ENCODE data around the gene DUSP16. TPM values are rescaled to one million over a fixed set of nuclear protein-coding genes. Genes with fewer than 3 reads are reported as not detected.

DUSP16 gene
- total RNA-seq, 1 experiment from 2014 or later = 51.9 TPM

DNA sequence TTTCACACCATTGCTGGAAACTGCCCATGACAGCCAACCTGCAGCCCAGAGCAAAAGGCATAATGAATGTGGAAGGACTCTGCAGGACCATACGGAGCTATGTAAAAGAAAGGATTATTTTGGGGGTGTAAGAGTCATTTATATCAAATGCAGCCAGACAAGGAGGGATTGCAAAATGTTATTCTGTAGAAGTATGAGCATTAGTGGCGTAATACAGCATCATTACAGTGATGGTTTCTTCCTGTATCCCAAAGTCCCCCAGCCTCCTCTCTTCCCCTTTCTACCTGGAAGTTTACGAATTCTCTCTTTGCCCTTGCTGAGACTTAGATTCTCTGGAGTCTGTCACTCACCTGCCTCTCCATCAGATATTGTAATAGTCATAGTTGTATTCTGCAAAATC lies 115.9 kb downstream of the DUSP16 start:
- no peaks in the 10 kb centered on the region for H3K27me3 Mint-ChIP-seq (ENCODE audit: low read depth)
- no peak overlapping the region for H3K4me3 Mint-ChIP-seq
- no peak for DNase-seq (ENCODE audit: low spot score)
- H3K9me3 Mint-ChIP-seq = 0 out of 2 replicates have a peak, but pooled peaks cover 3% of the 10 kb centered on the region
- POLR2A ChIA-PET = no interaction called here
- ATAC-seq = no peak
- H3K36me3 Mint-ChIP-seq = 0 out of 2 replicates have a peak, but pooled peaks cover 3% of the 10 kb centered on the region
- no peak for TF ChIP-seq HMGXB4 (CRISPR knock-in tag; IDR thresholded peaks at IDR 0.05)
- TF ChIP-seq ZSCAN18 (CRISPR knock-in tag; IDR thresholded peaks at IDR 0.05) = no peak
- TF ChIP-seq FOXJ3 (CRISPR knock-in tag; IDR thresholded peaks at IDR 0.05; ENCODE audit: borderline replicate concordance) = no peak
- TF ChIP-seq ZNF263 (CRISPR knock-in tag; IDR thresholded peaks at IDR 0.05; ENCODE audit: low read depth) = no peak
- no peak for TF ChIP-seq ZNF396 (CRISPR knock-in tag; IDR thresholded peaks at IDR 0.05; ENCODE audit: borderline replicate concordance)
- TF ChIP-seq, protein P1, sequence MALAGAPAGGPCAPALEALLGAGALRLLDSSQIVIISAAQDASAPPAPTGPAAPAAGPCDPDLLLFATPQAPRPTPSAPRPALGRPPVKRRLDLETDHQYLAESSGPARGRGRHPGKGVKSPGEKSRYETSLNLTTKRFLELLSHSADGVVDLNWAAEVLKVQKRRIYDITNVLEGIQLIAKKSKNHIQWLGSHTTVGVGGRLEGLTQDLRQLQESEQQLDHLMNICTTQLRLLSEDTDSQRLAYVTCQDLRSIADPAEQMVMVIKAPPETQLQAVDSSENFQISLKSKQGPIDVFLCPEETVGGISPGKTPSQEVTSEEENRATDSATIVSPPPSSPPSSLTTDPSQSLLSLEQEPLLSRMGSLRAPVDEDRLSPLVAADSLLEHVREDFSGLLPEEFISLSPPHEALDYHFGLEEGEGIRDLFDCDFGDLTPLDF (CRISPR knock-in tag; IDR thresholded peaks at IDR 0.05) = no peak
- TF ChIP-seq, protein P2, sequence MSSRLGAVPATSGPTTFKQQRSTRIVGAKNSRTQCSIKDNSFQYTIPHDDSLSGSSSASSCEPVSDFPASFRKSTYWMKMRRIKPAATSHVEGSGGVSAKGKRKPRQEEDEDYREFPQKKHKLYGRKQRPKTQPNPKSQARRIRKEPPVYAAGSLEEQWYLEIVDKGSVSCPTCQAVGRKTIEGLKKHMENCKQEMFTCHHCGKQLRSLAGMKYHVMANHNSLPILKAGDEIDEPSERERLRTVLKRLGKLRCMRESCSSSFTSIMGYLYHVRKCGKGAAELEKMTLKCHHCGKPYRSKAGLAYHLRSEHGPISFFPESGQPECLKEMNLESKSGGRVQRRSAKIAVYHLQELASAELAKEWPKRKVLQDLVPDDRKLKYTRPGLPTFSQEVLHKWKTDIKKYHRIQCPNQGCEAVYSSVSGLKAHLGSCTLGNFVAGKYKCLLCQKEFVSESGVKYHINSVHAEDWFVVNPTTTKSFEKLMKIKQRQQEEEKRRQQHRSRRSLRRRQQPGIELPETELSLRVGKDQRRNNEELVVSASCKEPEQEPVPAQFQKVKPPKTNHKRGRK (CRISPR knock-in tag; IDR thresholded peaks at IDR 0.05; ENCODE audit: borderline replicate concordance) = no peak
- TF ChIP-seq, protein P3, sequence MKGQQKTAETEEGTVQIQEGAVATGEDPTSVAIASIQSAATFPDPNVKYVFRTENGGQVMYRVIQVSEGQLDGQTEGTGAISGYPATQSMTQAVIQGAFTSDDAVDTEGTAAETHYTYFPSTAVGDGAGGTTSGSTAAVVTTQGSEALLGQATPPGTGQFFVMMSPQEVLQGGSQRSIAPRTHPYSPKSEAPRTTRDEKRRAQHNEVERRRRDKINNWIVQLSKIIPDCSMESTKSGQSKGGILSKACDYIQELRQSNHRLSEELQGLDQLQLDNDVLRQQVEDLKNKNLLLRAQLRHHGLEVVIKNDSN (CRISPR knock-in tag; IDR thresholded peaks at IDR 0.05) = no peak
- no peak for TF ChIP-seq CTCF (IDR thresholded peaks at IDR 0.05)
- no peak for TF ChIP-seq NFYB (CRISPR knock-in tag; conservative IDR thresholded peaks at IDR 0.05; ENCODE audit: low read depth)
- TF ChIP-seq, protein P4, sequence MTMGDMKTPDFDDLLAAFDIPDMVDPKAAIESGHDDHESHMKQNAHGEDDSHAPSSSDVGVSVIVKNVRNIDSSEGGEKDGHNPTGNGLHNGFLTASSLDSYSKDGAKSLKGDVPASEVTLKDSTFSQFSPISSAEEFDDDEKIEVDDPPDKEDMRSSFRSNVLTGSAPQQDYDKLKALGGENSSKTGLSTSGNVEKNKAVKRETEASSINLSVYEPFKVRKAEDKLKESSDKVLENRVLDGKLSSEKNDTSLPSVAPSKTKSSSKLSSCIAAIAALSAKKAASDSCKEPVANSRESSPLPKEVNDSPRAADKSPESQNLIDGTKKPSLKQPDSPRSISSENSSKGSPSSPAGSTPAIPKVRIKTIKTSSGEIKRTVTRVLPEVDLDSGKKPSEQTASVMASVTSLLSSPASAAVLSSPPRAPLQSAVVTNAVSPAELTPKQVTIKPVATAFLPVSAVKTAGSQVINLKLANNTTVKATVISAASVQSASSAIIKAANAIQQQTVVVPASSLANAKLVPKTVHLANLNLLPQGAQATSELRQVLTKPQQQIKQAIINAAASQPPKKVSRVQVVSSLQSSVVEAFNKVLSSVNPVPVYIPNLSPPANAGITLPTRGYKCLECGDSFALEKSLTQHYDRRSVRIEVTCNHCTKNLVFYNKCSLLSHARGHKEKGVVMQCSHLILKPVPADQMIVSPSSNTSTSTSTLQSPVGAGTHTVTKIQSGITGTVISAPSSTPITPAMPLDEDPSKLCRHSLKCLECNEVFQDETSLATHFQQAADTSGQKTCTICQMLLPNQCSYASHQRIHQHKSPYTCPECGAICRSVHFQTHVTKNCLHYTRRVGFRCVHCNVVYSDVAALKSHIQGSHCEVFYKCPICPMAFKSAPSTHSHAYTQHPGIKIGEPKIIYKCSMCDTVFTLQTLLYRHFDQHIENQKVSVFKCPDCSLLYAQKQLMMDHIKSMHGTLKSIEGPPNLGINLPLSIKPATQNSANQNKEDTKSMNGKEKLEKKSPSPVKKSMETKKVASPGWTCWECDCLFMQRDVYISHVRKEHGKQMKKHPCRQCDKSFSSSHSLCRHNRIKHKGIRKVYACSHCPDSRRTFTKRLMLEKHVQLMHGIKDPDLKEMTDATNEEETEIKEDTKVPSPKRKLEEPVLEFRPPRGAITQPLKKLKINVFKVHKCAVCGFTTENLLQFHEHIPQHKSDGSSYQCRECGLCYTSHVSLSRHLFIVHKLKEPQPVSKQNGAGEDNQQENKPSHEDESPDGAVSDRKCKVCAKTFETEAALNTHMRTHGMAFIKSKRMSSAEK (CRISPR knock-in tag; IDR thresholded peaks at IDR 0.05; ENCODE audit: borderline replicate concordance) = no peak
- TF ChIP-seq ELF4 (CRISPR knock-in tag; IDR thresholded peaks at IDR 0.05; ENCODE audit: low read depth) = no peak
- TF ChIP-seq NR3C1 (CRISPR knock-in tag; conservative IDR thresholded peaks at IDR 0.05; ENCODE audit: low read depth) = no peak
- TF ChIP-seq, protein P5, sequence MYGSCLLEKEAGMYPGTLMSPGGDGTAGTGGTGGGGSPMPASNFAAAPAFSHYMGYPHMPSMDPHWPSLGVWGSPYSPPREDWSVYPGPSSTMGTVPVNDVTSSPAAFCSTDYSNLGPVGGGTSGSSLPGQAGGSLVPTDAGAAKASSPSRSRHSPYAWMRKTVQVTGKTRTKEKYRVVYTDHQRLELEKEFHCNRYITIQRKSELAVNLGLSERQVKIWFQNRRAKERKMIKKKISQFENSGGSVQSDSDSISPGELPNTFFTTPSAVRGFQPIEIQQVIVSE (CRISPR knock-in tag; IDR thresholded peaks at IDR 0.05; ENCODE audit: borderline replicate concordance) = no peak
- no peak for TF ChIP-seq ZNF425 (CRISPR knock-in tag; conservative IDR thresholded peaks at IDR 0.05)
- no peak for TF ChIP-seq ZNF219 (CRISPR knock-in tag; IDR thresholded peaks at IDR 0.05; ENCODE audit: borderline replicate concordance)
- no peak for TF ChIP-seq ZNF416 (CRISPR knock-in tag; IDR thresholded peaks at IDR 0.05)
- TF ChIP-seq SMAD3 (CRISPR knock-in tag; IDR thresholded peaks at IDR 0.05; ENCODE audit: borderline replicate concordance) = no peak
- CTCF ChIA-PET = no interaction called here
- H3K4me1 Mint-ChIP-seq = peaks cover 26% of the 10 kb centered on the region
- H3K27ac Mint-ChIP-seq = peak overlapping the region; percentile 60

Data from WTC11 (cell line).